K562 (cell line): ENCODE results near the gene NCAM2. TPM values are rescaled to one million over a fixed set of nuclear protein-coding genes. Genes with fewer than 3 reads are reported as not detected.

Experiments used
- ATAC-seq: fragments of 200-7000 bp; cut with Tn5 transposase; 3 replicates; pipeline ENCODE4 v1.9.1; 2020; ENCODE audit warnings: moderate library complexity
- BruUV-seq: library from RNA; stranded (reverse); fragments of 400-500 nt; replicated peaks from 2 replicates; lab custom pipeline; 2021; lab: Mats Ljungman, UMichigan
- CTCF ChIA-PET: fragments of 300-600 bp; formaldehyde crosslinking; extraction: SDS; loops from one replicate; lab custom pipeline; 2021; ENCODE audit warnings: low intra/inter-chr PET ratio; lab: Yijun Ruan, JAX
- POLR2A ChIA-PET: fragments of 300-600, 350-650 bp; sonication (Branson Sonifier 250); formaldehyde crosslinking; extraction: SDS; loops from one replicate; lab custom pipeline; 2021; ENCODE audit warnings: antibody characterized with exemption, inconsistent platforms; lab: Yijun Ruan, JAX
- DNase-seq, 4 experiments: peaks; one replicate each; pipeline versions ENCODE4 v3.0.0 to v3.0.0-alpha.2; 2011 to 2018; ENCODE audit warnings: low spot score in 3 of 4, mixed read lengths in 3 of 4; ENCODE audit errors: extremely low read depth in 1 of 4
- FAIRE-seq: peaks from 2 replicates; lab custom pipeline; 2011; peaks lifted over from hg19 to GRCh38; lab: Jason Lieb, UNC
- H2AFZ ChIP-seq: 2 replicates; pipeline ENCODE4 v1.6.0; 2011; ENCODE audit warnings: low read depth, low read length, control low read depth, inconsistent platforms
- H3K27ac ChIP-seq: fragments of 200-600 bp; 3 replicates; pipeline ENCODE4 v1.8.0; 2011; ENCODE audit warnings: low read depth, mild to moderate bottlenecking, control low read depth, inconsistent platforms, low read length, moderate library complexity, mixed read lengths; ENCODE audit errors: extremely low read depth
- H3K27me3 ChIP-seq, 2 experiments: fragments of 300-600 bp in 1 of 2; 2 replicates in 1 of 2; 3 replicates in 1 of 2; pipeline versions ENCODE4 v1.6.0 to v1.8.0; 2011; ENCODE audit warnings: inconsistent platforms in 2 of 2, low read length in 2 of 2, mild to moderate bottlenecking in 1 of 2, mixed read lengths in 1 of 2, moderate library complexity in 1 of 2; ENCODE audit not compliant: control insufficient read depth in 2 of 2, insufficient read depth in 2 of 2
- H3K36me3 ChIP-seq: fragments of 300-600 bp; 3 replicates; pipeline ENCODE4 v1.8.0; 2011; ENCODE audit warnings: mild to moderate bottlenecking, low read length, inconsistent platforms; ENCODE audit not compliant: control insufficient read depth, insufficient read depth
- H3K4me1 ChIP-seq, 2 experiments: fragments of 200-600 bp in 1 of 2; replicated peaks in 1 of 2; 2 replicates in 1 of 2; 3 replicates in 1 of 2; pipeline versions ENCODE4 v1.5.1 to v1.8.0; 2011; ENCODE audit warnings: inconsistent platforms in 2 of 2, low read length in 2 of 2, mild to moderate bottlenecking in 1 of 2, mixed read lengths in 1 of 2, moderate library complexity in 1 of 2; ENCODE audit not compliant: control insufficient read depth in 2 of 2, insufficient read depth in 2 of 2
- H3K4me2 ChIP-seq: 2 replicates; pipeline ENCODE4 v1.6.1; 2011; ENCODE audit warnings: low read length, control low read depth, inconsistent platforms, mixed read lengths; ENCODE audit not compliant: insufficient read depth
- H3K4me3 ChIP-seq: fragments of 200-600 bp; sonication (generic), shearing (Covaris generic); 2 replicates; pipeline ENCODE4 v1.5.1; 2016; ENCODE audit warnings: control low read depth, inconsistent platforms
- H3K79me2 ChIP-seq: fragments of 200-600 bp; 3 replicates; pipeline ENCODE4 v1.8.0; 2011; ENCODE audit warnings: low read length, inconsistent platforms; ENCODE audit not compliant: control insufficient read depth, insufficient read depth
- H3K9ac ChIP-seq, 2 experiments: 2 replicates each; pipeline versions ENCODE4 v1.6.0 to v1.6.1; 2011; ENCODE audit warnings: low read depth in 2 of 2, low read length in 2 of 2, control low read depth in 1 of 2, inconsistent platforms in 1 of 2, mild to moderate bottlenecking in 1 of 2, mixed read lengths in 1 of 2; ENCODE audit not compliant: insufficient read depth in 1 of 2
- H3K9me1 ChIP-seq: one replicate; pipeline ENCODE4 v1.6.0; 2011; ENCODE audit warnings: inconsistent platforms, mild to moderate bottlenecking, low read length, moderate library complexity; ENCODE audit not compliant: control insufficient read depth, insufficient read depth
- H3K9me3 ChIP-seq: replicated peaks from 2 replicates; pipeline ENCODE4 v1.5.1; 2011; ENCODE audit warnings: low read depth, low read length, inconsistent platforms; ENCODE audit not compliant: control insufficient read depth, insufficient read depth
- H4K20me1 ChIP-seq: replicated peaks from 2 replicates; pipeline ENCODE4 v1.6.1; 2011; ENCODE audit warnings: low read length, inconsistent platforms, mixed read lengths; ENCODE audit not compliant: control insufficient read depth, insufficient read depth
- ATF2 ChIP-seq: sonication (generic); formaldehyde crosslinking; IDR thresholded peaks from 2 replicates; pipeline ENCODE4 v1.8.1; 2022; ENCODE audit warnings: missing genetic modification reagents
- BRD4 ChIP-seq: fragments of 200-600 bp; sonication (generic); IDR thresholded peaks from 2 replicates; pipeline ENCODE4 v1.6.1; 2017; ENCODE audit warnings: inconsistent platforms
- WGBS: fragments of 100-300 bp; shearing (Covaris generic); methylation state at CpG from one replicate; pipeline ENCODE4 v1.1.6; 2016; ENCODE audit warnings: low coverage, mixed read lengths; ENCODE audit not compliant: insufficient coverage; ENCODE audit errors: missing lambda C conversion rate; 5-methylcytosine and 5-hydroxymethylcytosine counted together
- in situ Hi-C: fragments of 300-500 bp; cut with MboI; formaldehyde crosslinking; loops from 4 replicates; pipeline ENCODE4 v1.15.0; 2018; ENCODE audit warnings: inconsistent platforms, mixed read lengths
- intact Hi-C: fragments of 100-400 bp; cut with micrococcal nuclease; formaldehyde crosslinking; loops from 2 replicates; pipeline ENCODE4 v1.14.2; 2022
- polyA plus RNA-seq, 8 experiments: library from polyadenylated mRNA; depleted of rRNA in 4 of 8; stranded (reverse) in 5 of 8; unstranded in 3 of 8; fragments of >200 nt; fragmentation: Nextera tagmentation in 2 of 8; fragmentation: Illumina TruSeq in 1 of 8; extraction: Ambion mirVana in 2 of 8; extraction: Trizol in 1 of 8; gene quantifications; 2 replicates each; pipeline versions ENCODE4 v1.2.1 to v1.2.3, GENCODE V29; 2011 to 2014; ENCODE audit warnings: inconsistent platforms in 1 of 8, missing spikeins in 1 of 8
- total RNA-seq, 7 experiments: library from RNA; depleted of rRNA in 6 of 7; stranded (reverse); fragments of >200 nt in 6 of 7; fragmentation: Illumina TruSeq in 2 of 7; extraction: Trizol in 2 of 7; gene quantifications; 2 replicates each; pipeline versions ENCODE4 v1.2.1 to v1.2.3, GENCODE V29; 2011 to 2021; ENCODE audit warnings: low replicate concordance in 1 of 7

The NCAM2 gene
- total and polyA plus RNA-seq, 9 of the 15 experiments (the other 6 are each of a cell fraction or from before 2014, with no cell fraction given), result 14.0 to 58.2 (median 27.8) TPM

- no peak overlapping the region for H2AFZ ChIP-seq
- ChIA-PET CTCF (no interaction called here), POLR2A (interaction anchor here (1.1 kb wide), 1 partner anchor 17 kb away, joined by 3 read pairs; no protein-coding TSS in a partner anchor)
- 7% methylated on average over 1 of the region's 1 CpG for WGBS
- no peaks in the 10 kb centered on the region for H3K9me1 ChIP-seq
- no peaks in the 10 kb centered on the region; the same call in 2 of the 3 replicates for H3K36me3 ChIP-seq
- H3K4me1 ChIP-seq, result peaks cover 5 to 23% of the 10 kb centered on the region in 2 experiments; a peak in 4 of 5 replicates
- H3K9me3 ChIP-seq, result 0 out of 2 replicates have a peak, but pooled peaks cover 2% of the 10 kb centered on the region
- in situ Hi-C loops, result no loop called here
- H3K4me3 ChIP-seq, result no peak overlapping the region
- peaks cover 99% of the 10 kb centered on the region for H3K79me2 ChIP-seq
- ATAC-seq (peak; percentile 39), DNase-seq (no peak), FAIRE-seq (no peak)
- no peaks in the 10 kb centered on the region for H3K27me3 ChIP-seq
- intact Hi-C loops, result loop anchor here (10.0 kb wide), 1 partner anchor 119 kb away; no protein-coding TSS in a partner anchor
- H3K9ac ChIP-seq, result peak overlapping the region in 1 of 2 experiments; percentile 50; a peak in 2 of 4 replicates
- H3K27ac ChIP-seq, result peak overlapping the region; percentile 47; the same call in 2 of the 3 replicates
- BruUV-seq, result no TSS peak
- no peaks in the 10 kb centered on the region for H4K20me1 ChIP-seq
- TF ChIP-seq BRD4, result 0 out of 2 replicates have a peak, but pooled peaks have one; percentile 36
- TF ChIP-seq ATF2 (CRISPR knock-in tag), result no peak
- H3K4me2 ChIP-seq, result peak overlapping the region; percentile 29; the same call in 1 of the 2 replicates
Observed at GRCh38 chr21:21175798-21176334, 177.7 kb downstream of the NCAM2 start.
